PC-3 (cell line): ENCODE measurements around the gene MTHFD1L.

Experiments used
- CTCF ChIP-seq: fragments of 300-600 bp; sonication (generic); conservative IDR thresholded peaks from 2 replicates; pipeline ENCODE4 v1.5.1; 2017; ENCODE audit warnings: antibody characterized with exemption, low read depth, mild to moderate bottlenecking, low read length
- EZH2 ChIP-seq: fragments of 300-600 bp; sonication (generic); IDR thresholded peaks from one replicate; pipeline ENCODE4 v1.6.1; 2017; ENCODE audit warnings: antibody characterized with exemption, mild to moderate bottlenecking, low read length; ENCODE audit not compliant: unreplicated experiment

- TF ChIP-seq EZH2 (no peak), CTCF (no peak)
Observed at GRCh38 chr6:150899231-150899630, 33.7 kb downstream of the MTHFD1L start.
